Gastroesophageal sphincter (tissue), 4 donors: ENCODE measurements around the gene TRIP4. TPM values are rescaled to one million over a fixed set of nuclear protein-coding genes. Genes with fewer than 3 reads are reported as not detected.

ENCODE experiments used
- ATAC-seq: fragments of 150-250 bp; one replicate; pipeline ENCODE4 v1.9.1; 2016; ENCODE audit warnings: mild to moderate bottlenecking, moderate library complexity
- H3K27ac ChIP-seq, 4 donors: fragments of 200-600 bp; sonication (generic) in 3 of 4; 1 replicate in 3 of 4; 2 replicates in 1 of 4; pipeline ENCODE4 v1.5.1; 2016 to 2019
- H3K27me3 ChIP-seq: fragments of 200-600 bp; sonication (generic); one replicate; pipeline ENCODE4 v1.5.1; 2019
- H3K36me3 ChIP-seq, 2 donors: fragments of 200-600 bp; sonication (generic); one replicate each; pipeline ENCODE4 v1.5.1; 2019; ENCODE audit warnings: control low read depth in 1 of 2
- H3K4me1 ChIP-seq, 3 donors: fragments of 200-600 bp; sonication (generic); 1 replicate in 2 of 3; 2 replicates in 1 of 3; pipeline ENCODE4 v1.5.1; 2016 to 2019; ENCODE audit warnings: control low read depth in 2 of 3
- H3K4me3 ChIP-seq, 2 donors: fragments of 200-600 bp; sonication (generic); one replicate each; pipeline ENCODE4 v1.5.1; 2019; ENCODE audit warnings: mild to moderate bottlenecking in 1 of 2, moderate library complexity in 1 of 2
- H3K9me3 ChIP-seq, 3 donors: fragments of 200-600 bp; sonication (generic); one replicate each; pipeline ENCODE4 v1.5.1; 2017 to 2019; ENCODE audit warnings: control low read depth in 2 of 3
- EP300 ChIP-seq: sonication (generic); formaldehyde crosslinking; IDR thresholded peaks from one replicate; pipeline ENCODE4 v1.6.1; 2017; ENCODE audit warnings: antibody characterized with exemption, mild to moderate bottlenecking
- POLR2A ChIP-seq, 2 donors: fragments of 450-650 bp; IDR thresholded peaks; one replicate each; pipeline ENCODE4 v1.6.1; 2017; ENCODE audit warnings: antibody characterized with exemption in 2 of 2, mild to moderate bottlenecking in 2 of 2, moderate library complexity in 1 of 2
- POLR2AphosphoS5 ChIP-seq: sonication (generic); formaldehyde crosslinking; IDR thresholded peaks from one replicate; pipeline ENCODE4 v1.6.1; 2017; ENCODE audit warnings: antibody characterized with exemption
- WGBS, 2 donors: methylation state at CpG; one replicate each; pipeline ENCODE4 v1.1.5; 2018; ENCODE audit warnings: low coverage in 1 of 2; 5-methylcytosine and 5-hydroxymethylcytosine counted together
- total RNA-seq, 4 donors: library from RNA; depleted of rRNA; stranded (reverse); fragments of >200 nt; gene quantifications; one replicate each; pipeline ENCODE4 v1.1.0, GENCODE V29; 2016
- TF ChIP-seq, protein P1 (sequence below), 4 experiments: fragments of 200-600 bp in 2 of 4; fragments of 450-650 bp in 2 of 4; sonication (generic) in 1 of 4; IDR thresholded peaks; one replicate each; pipeline ENCODE4 v1.5.1; 2017 to 2019; ENCODE audit warnings: antibody characterized with exemption in 4 of 4, mild to moderate bottlenecking in 2 of 4, moderate library complexity in 2 of 4

Gene TRIP4
- total RNA-seq, 4 donors from 2014 or later = 7.7 to 17.0 (median 11.1) TPM

DNA sequence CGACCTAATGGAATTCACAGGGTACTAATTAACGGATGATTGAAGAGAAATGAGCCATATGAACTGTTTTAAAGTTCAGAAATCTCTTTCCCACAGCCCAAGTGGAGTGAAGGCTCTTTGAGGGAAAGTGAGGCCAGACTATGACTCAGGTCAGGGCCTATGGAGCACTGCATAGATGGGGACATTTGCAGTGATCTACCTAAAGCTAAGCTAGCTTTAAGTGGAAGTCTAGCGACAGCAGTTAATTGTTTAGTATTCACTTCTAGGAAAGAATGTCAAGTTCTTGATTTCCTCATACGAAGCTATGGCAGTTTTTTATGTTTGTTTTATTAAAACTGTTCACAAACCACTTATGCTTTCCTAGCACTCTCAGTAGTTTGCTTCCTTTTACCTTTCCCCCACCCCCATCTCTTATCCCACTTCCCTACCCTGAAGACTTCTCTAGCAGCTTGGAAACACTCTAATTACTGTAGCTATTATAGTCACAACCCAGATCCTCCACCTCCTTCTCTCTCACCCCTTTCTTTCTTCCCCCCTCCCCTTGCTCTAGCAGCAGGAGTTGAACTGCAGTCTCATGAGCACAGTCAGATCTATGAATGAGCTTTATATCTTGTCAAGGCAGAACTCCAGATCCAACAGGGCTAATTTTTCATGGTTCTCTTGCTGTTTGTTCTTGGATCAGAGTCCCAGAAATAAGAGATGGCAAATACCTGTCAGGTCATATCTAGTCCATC is 78.9 kb downstream of the TRIP4 start:
- Histone ChIP-seq H3K27me3 (no peaks in the 10 kb centered on the region), H3K4me1 (peaks cover 14 to 70% (median 43%) of the 10 kb centered on the region in 3 donors), H3K9me3 (no peaks in the 10 kb centered on the region), H3K27ac (no peak overlapping the region), H3K4me3 (no peak overlapping the region), H3K36me3 (peaks cover 0 to 7% of the 10 kb centered on the region in 2 donors)
- WGBS, 2 donors = 41 to 60% methylated on average over 4 of the region's 4 CpGs
- no peak for ATAC-seq
- TF ChIP-seq EP300 = no peak
- TF ChIP-seq POLR2A (IDR thresholded peaks at IDR 0.05) = no peak
- TF ChIP-seq, protein P1, sequence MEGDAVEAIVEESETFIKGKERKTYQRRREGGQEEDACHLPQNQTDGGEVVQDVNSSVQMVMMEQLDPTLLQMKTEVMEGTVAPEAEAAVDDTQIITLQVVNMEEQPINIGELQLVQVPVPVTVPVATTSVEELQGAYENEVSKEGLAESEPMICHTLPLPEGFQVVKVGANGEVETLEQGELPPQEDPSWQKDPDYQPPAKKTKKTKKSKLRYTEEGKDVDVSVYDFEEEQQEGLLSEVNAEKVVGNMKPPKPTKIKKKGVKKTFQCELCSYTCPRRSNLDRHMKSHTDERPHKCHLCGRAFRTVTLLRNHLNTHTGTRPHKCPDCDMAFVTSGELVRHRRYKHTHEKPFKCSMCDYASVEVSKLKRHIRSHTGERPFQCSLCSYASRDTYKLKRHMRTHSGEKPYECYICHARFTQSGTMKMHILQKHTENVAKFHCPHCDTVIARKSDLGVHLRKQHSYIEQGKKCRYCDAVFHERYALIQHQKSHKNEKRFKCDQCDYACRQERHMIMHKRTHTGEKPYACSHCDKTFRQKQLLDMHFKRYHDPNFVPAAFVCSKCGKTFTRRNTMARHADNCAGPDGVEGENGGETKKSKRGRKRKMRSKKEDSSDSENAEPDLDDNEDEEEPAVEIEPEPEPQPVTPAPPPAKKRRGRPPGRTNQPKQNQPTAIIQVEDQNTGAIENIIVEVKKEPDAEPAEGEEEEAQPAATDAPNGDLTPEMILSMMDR (IDR thresholded peaks at IDR 0.05) = no peak
- no peak for TF ChIP-seq POLR2AphosphoS5

DNA sequence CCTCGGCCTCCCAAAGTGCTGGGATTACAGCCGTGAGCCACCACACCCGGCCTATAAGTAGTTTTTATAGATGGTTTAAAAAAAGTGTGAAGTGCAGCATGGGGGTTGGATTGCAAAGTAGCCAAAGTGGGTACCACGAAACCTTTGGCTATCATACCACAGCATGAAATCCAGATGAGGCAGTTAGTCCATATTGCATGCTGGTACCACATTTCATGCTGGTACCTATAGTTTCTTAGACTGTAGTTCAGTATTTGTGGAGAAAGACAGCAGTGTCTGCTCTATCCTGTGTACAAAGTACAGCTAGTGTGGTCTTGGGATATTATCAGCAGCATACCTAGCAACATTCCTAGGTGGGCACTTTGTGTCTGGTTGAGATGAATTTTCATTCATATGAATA is 84.5 kb downstream of the TRIP4 start:
- Histone ChIP-seq H3K27me3 (no peaks in the 10 kb centered on the region), H3K36me3 (peaks cover 0 to 7% of the 10 kb centered on the region in 2 donors), H3K27ac (no peak overlapping the region), H3K9me3 (no peaks in the 10 kb centered on the region), H3K4me1 (peaks cover 0 to 24% (median 5%) of the 10 kb centered on the region in 3 donors), H3K4me3 (no peak overlapping the region)
- ATAC-seq = no peak
- TF ChIP-seq, protein P1 (IDR thresholded peaks at IDR 0.05) = no peak
- TF ChIP-seq EP300 (no peak), POLR2AphosphoS5 (no peak), POLR2A (IDR thresholded peaks at IDR 0.05) (no peak)
- 95 to 100% methylated on average over 2 to 4 of the region's 4 CpGs for WGBS, 2 donors

DNA sequence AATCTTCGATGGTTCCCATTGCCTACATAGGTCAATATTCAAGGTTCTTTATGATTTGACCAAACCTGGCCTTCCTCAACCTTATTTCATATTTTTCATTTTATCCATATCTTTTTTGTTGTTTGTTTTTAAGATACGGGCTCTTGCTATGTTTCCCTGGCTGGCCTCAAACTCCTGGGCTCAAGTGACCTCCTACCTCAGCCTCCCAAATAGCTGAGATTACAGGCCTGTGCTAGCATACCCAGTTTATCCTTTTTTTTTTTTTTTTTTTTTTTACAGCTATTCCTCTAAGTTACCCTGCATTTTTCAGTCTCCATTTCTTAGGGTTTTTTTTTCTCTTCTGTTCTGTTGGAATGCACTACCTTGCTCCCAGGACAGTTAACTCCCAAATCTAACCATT is 87.2 kb downstream of the TRIP4 start:
- WGBS, 2 donors = 83 to 91% methylated on average over 2 of the region's 2 CpGs
- H3K27ac ChIP-seq = no peak overlapping the region
- peaks cover 0 to 7% of the 10 kb centered on the region in 2 donors for H3K36me3 ChIP-seq
- ATAC-seq = no peak
- H3K4me3 ChIP-seq = no peak overlapping the region
- no peaks in the 10 kb centered on the region for H3K27me3 ChIP-seq
- no peaks in the 10 kb centered on the region for H3K9me3 ChIP-seq
- peaks cover 0 to 24% (median 2%) of the 10 kb centered on the region in 3 donors for H3K4me1 ChIP-seq
- TF ChIP-seq EP300 (no peak), POLR2A (IDR thresholded peaks at IDR 0.05) (no peak), POLR2AphosphoS5 (no peak)
- TF ChIP-seq, protein P1 (IDR thresholded peaks at IDR 0.05) = no peak

DNA sequence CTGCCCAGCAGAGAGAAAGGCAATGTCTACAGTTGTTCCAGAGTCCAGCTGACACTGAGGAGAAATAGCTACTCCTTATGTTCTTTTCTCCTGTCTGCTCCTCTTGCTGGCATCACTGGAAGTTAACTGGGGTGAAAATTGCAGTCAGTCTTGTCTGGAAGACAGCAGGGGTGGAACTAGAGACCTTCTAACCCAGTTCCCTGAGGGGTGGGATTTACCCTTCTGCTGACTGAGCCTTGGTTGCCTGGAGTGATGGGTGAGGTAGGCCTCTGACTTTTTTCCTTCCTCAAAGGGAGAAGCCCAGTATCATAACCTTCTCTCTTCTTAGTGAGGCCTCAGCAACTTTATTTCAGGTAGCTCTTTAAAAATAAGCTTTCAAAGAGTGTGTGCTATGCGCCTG is 88.9 kb downstream of the TRIP4 start:
- WGBS, 2 donors = 83 to 87% methylated on average over 1 of the region's 1 CpG
- no peaks in the 10 kb centered on the region for H3K27me3 ChIP-seq
- peaks cover 0 to 24% (median 2%) of the 10 kb centered on the region in 3 donors for H3K4me1 ChIP-seq
- no peak overlapping the region for H3K27ac ChIP-seq
- H3K36me3 ChIP-seq = no peaks in the 10 kb centered on the region
- ATAC-seq = no peak
- TF ChIP-seq, protein P1 (IDR thresholded peaks at IDR 0.05) = no peak
- TF ChIP-seq POLR2A (IDR thresholded peaks at IDR 0.05) (no peak), POLR2AphosphoS5 (no peak), EP300 (no peak)
- no peaks in the 10 kb centered on the region for H3K9me3 ChIP-seq
- H3K4me3 ChIP-seq = no peak overlapping the region

DNA sequence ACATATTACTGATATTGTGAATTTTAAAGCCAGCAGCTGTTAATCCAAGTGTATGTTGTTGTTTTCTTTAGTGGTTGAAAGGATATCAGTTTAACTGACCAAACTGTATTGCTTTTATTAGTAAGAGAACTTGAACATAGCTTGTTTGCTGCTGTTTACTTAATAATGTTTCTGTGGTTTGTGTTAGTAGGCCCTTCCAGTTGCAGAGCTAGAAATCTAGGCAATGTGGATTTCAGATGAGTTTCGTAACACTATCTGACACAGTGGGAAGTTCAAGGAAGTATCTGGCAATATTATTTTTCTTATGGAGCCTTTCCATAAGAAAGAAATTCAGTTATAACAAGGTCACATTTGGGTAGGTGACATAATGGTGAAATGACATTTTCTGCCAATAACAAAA is 91.2 kb downstream of the TRIP4 start:
- no peak overlapping the region for H3K27ac ChIP-seq
- no peaks in the 10 kb centered on the region for H3K9me3 ChIP-seq
- H3K4me1 ChIP-seq = peaks cover 0 to 38% (median 2%) of the 10 kb centered on the region in 3 donors
- no peak for ATAC-seq
- no peak overlapping the region for H3K4me3 ChIP-seq
- no peak for TF ChIP-seq POLR2AphosphoS5
- 0 to 44% methylated on average over 1 of the region's 1 CpG for WGBS, 2 donors
- no peaks in the 10 kb centered on the region for H3K27me3 ChIP-seq
- H3K36me3 ChIP-seq = no peaks in the 10 kb centered on the region
